Amniotic epithelial cell (primary cell): ENCODE data around the gene ADCY1.

Experiments
- DNase-seq: peaks from one replicate; pipeline ENCODE4 v3.0.0-alpha.2; 2010; ENCODE audit warnings: low read depth

The ADCY1 gene

DNA sequence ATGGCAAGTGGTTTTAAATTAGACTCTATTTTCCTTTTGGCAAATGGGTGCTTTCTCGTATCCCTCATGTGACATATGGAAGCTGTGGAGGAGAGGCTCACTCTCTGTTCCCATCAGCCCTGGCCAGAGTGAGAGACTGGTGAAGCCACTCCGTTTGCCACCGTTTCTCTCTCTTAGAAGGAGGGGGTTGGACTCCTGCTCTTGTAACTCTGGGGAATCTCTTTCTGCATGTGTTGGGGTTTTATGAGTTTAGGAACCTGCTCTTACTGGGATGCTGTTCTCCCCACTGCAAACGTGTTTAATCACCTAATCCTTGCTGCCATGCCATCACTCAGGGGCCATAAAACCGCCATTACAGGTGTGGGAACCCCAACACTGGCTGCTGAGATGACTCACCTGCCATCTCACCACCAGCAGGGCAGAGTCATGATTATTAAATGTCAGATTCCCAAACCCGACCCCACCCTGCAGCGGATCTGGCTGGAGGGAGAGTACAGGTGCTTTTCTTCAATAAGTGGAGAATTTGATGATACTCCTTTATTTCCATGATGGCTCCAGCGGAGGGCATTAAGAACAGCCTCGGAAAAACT is 103.2 kb downstream of the ADCY1 start:
- no peak for DNase-seq

- no peak for DNase-seq
Observed at GRCh38 chr7:45679516-45679915, 105.3 kb downstream of the ADCY1 start.

GRCh38 chr7:45680776-45681175 is 106.6 kb downstream of the ADCY1 start:
- DNase-seq: no peak

GRCh38 chr7:45681596-45682357 is 107.6 kb downstream of the ADCY1 start:
- no peak for DNase-seq

DNA sequence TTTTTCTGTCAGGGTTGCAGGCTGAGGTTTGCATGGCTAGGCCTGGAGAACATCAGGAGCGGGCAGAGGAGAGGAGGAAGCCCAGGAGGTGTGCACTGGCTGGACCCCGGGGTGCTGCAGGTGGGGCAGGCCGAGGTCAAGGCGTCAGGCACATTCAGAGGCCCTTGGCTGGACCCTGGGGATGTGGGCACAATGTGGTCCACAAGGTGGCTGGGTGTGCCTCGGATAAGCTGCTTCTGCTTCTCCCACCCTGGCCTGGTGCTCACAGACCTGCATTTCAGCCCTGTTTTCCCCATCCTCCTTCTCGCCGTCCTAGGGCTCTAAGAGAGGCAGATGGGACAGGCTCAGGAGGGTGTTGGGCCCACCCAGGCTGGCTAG is 108.2 kb downstream of the ADCY1 start:
- no peak for DNase-seq

GRCh38 chr7:45682836-45683555 is 108.8 kb downstream of the ADCY1 start:
- peak; percentile 37 for DNase-seq

GRCh38 chr7:45683556-45684148 is 109.5 kb downstream of the ADCY1 start:
- no peak for DNase-seq

DNA sequence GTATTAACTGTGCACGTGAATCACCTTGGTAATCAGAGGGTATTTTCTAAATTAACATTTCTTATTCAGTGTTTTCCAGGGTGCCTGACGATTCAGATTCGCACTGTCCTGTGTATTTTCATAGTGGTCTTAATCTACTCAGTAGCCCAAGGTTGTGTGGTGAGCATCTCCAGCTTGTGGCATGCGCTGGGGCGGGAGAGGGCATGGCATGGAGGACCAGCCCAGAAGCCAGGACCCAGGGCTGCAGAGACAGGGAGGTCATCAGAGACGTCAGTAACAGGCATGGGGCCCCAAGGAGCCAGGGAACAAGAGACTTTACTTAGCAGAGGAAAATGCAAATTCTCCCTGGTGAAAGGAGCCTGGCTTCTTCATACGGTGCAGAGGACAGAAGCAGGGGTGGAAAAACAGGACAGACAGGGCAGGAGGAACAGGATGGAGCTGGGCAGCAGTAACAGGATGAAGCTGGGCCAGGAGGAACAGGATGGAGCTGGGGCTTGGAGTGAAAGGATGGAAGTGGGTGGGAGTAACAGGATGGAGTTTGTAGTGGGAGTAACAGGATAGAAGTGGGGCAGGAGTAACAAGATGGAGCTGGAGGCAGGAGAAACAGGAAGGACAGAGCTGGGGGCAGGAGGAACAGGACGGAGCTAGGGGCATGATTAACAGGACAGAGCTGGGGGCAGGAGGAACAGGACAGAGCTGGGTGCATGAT is 110.9 kb downstream of the ADCY1 start:
- no peak for DNase-seq

- no peak for DNase-seq
Observed at GRCh38 chr7:45685619-45686240, 111.6 kb downstream of the ADCY1 start.

- no peak for DNase-seq
Observed at GRCh38 chr7:45686441-45687184, 112.4 kb downstream of the ADCY1 start.

GRCh38 chr7:45687185-45687560 is 113.0 kb downstream of the ADCY1 start:
- no peak for DNase-seq

- DNase-seq: no peak
Observed at GRCh38 chr7:45687721-45688120, 113.6 kb downstream of the ADCY1 start.

GRCh38 chr7:45688382-45688781 is 114.2 kb downstream of the ADCY1 start:
- DNase-seq: no peak

- peak; percentile 79 for DNase-seq
Observed at GRCh38 chr7:45689011-45689796, 115.0 kb downstream of the ADCY1 start.

- DNase-seq: no peak
Observed at GRCh38 chr7:45689797-45690761, 115.9 kb downstream of the ADCY1 start.

- no peak for DNase-seq
Observed at GRCh38 chr7:45690762-45691150, 116.6 kb downstream of the ADCY1 start.

DNA sequence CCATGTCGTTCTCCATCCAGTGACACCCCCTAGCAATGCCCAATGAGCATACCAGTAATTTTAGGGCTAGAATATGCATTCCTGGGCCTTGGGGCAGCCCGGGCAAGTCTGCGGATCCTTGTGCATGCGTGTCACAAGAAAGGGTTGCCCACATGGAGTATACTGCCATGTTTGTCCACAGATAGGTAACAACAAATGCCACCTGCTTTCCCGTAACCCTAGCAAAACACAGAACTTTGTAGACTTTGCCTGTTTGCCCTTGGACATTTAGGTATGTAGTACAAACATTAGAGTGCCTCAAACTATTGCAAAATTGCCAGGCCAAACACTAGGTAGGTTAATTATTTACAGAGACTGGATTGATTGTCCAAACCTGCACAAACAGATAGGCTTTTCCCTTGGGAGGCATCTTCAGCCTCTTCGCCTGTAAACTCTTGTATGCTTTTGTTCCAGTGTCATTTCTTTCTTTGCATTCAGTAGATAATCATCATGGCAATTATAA is 117.0 kb downstream of the ADCY1 start:
- no peak for DNase-seq

DNA sequence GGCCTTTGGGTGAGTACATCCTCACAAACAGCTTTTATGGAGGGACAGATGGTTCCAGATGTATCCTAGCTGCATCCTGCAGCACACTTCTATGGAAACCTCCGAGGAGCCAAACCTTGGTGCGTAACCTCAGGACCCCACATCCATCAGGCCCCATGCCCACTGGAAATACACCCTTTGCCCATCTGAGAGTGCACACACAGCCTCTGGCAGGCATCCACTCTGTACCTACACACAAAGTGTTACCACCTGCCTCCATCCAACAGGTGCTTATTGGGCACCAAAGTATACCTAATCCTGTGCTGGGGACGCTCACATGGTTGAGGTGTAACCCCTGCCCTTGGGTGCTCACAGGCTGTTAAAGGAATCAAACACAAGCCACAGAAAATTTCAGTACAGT is 117.9 kb downstream of the ADCY1 start:
- no peak for DNase-seq
